ENCODE data around the gene HEG1.

- no peak for TF ChIP-seq POLR2A (IDR thresholded peaks at IDR 0.05)
- TF ChIP-seq CTCF (IDR thresholded peaks at IDR 0.05 in 4 of 5, conservative IDR thresholded peaks at IDR 0.05 in 1 of 5) = no peak
These were observed 14.4 kb upstream of the HEG1 start for GRCh38 chr3:125069968-125070745.

Measured in gastrocnemius medialis (tissue), 4 donors.